Pulmonary artery endothelial cell (primary cell): ENCODE results near the gene NECTIN4. TPM values are rescaled to one million over a fixed set of nuclear protein-coding genes. Genes with fewer than 3 reads are reported as not detected.

Experiments used
- DNase-seq: peaks from one replicate; pipeline ENCODE4 v3.0.0-alpha.2; 2011; ENCODE audit warnings: low read depth, low spot score
- total RNA-seq: library from RNA; depleted of rRNA; stranded (reverse); fragments of >200 nt; gene quantifications from 2 replicates; pipeline ENCODE4 v1.2.3, GENCODE V29; 2014

NECTIN4 gene
- total RNA-seq, 1 donor from 2014 or later: 0.53 TPM

GRCh38 chr1:161111527-161111926 is 22.2 kb upstream of the NECTIN4 start:
- DNase-seq: no peak

GRCh38 chr1:161111117-161111516 is 21.8 kb upstream of the NECTIN4 start:
- no peak for DNase-seq

DNA sequence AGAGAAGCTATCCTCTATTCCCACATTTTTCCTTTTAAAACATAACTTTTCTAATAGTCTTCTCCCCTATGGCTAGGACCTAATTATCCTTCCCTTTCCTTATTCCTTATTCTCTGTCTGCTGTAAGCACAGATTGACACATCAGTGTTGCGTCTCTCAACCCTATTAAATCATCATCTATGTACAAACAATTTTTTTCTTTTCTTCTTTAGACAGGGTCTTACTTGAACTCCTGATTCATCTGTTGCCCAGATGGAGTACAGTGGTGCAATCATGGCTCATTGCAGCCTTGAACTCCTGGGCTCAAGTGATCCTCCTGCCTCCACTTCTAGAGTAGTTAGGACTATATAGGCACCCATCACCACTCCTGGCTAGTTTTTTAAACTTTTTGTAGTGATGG is 17.1 kb upstream of the NECTIN4 start:
- DNase-seq: no peak

DNA sequence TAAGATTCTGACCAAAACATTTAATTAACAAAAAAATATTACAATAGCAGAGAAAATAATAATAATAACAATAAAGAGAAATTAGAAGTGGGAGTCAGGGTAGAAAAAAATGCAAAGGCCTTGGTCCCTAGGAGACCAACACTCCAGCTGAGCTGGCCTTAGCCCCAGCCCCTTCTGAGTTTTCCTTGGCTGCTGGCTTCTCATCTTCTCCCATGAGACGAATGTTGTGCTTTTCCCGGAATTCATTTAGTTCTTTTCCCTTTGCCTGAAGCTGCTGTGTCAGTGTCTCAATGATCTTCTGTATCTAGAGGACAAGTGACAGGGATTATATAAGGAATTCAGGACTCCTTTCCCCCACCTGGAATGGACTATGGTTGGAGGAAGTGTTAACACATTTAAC is 11.2 kb upstream of the NECTIN4 start:
- DNase-seq: no peak

DNA sequence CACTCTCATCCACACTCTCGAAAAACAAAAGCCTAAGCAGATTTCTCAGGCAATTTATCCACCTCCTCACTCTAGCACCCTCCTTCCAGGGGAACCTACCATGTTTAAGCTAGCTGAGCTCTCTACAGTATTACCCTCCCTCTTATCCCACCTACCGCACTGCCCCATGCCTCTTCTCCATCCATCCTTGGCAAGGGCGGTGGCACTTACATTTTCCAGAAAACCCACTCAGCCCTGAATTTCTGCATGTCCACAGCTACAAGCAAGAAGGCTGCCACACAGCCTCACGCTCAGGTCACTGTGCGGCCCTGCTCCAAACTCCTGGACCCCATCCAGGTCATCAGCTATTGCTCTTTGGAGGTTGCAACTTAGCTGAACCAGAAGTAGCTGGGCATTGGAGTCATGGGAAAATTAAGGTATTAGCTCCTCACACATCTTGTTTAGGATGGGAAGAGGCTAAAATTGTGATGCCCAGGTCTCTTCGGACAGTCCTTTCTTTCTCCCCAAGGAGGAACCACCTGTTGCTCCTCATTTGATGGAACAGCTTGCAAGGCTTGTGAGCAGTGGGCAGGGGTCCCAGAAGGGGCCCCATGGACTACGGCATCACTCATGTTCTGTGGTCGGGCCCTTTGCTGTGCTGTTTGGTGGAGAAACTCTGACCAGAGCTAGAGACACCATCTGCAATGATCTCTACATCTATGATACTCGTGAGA is 9.9 kb upstream of the NECTIN4 start:
- DNase-seq: no peak

DNA sequence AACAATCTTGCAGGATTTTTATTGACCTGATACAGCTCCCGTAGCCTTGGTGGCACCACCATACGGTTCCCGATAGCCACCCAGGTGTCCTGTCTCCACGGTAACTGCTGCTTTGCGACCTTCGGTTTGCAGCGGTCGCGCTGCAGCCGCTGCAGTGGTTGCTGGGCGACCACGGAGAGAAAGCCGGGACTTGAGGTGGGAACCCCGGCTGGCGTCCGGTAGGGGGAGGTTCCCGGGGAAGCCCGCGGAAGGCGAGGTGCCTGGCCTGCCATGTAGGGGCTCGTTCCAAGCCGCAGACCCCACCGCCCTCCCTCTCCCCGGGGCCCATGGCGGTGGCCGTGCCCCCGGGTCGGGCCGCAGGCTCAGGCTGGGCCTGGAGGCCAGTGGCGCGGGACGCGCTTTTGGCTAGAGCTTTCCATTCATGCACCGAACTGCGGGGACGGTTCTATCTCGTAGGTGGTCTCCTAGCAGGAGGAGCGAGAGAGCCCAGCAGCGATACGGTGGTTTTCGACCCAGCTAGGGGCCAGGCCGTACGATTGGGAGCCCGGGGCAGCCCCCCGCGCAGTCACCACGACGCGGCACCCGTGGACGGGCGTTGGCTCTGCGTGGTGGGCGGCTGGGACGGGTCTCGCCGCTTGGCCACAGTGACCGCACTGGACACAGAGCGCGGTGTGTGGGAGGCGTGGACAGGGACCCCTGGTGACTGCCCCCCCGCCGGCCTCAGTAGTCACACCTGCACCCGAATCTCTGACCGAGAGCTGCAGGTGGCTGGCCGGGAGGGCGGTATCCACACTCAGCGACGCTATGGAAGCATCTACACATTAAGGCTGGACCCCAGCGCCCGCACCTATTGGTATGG is 9.1 kb upstream of the NECTIN4 start, which contains the start of gene KLHDC9:
Gene KLHDC9, plus strand, starts transcription at position 152 of the 859 bp plus-strand sequence. Its CDS starts 175 bp downstream, at position 327.
- DNase-seq: peak; percentile 15

DNA sequence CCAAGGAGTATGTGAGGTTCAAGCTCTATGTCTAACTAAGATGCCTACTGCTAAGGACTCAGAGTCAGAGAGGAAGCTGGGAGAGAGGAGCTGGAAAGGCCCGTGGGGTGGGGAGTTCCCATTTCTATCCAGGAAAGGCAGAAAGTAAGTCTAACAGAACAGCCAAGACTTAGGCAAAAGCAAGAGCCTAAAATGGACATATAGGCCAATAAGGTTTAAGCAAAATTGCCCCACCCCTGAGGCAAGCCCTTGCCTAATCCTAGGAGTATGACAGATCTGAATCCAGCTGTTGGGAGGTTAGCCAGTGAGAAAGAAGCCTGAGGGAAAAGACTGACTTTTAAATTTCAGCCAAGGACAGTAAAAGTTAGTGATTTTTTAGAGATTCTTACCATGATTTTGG is 7.2 kb upstream of the NECTIN4 start:
- no peak for DNase-seq

GRCh38 chr1:161096015-161096414 is 6.7 kb upstream of the NECTIN4 start:
- DNase-seq: no peak

GRCh38 chr1:161095230-161095629 is 5.9 kb upstream of the NECTIN4 start:
- DNase-seq: no peak

DNA sequence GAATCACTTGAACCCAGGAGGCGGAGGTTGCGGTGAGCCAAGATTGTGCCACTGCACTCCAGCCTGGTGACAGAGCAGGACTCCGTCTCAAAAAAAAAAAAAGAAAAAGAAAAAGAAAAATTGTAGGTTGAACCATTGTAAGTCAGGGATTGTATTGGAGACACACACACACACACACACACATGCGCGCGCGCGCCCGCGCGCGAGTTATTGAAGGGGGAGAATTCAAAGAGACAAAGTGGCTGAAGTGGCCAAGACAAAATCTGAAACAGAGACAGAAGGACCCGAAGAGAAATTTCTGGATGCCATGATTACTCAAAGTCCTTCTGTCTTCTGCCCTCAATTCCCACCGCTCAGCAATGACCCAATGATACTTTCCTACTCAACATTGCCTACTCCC is 5.1 kb upstream of the NECTIN4 start:
- no peak for DNase-seq

GRCh38 chr1:161092621-161093028 is 3.3 kb upstream of the NECTIN4 start:
- DNase-seq: no peak

GRCh38 chr1:161091796-161092507 is 2.6 kb upstream of the NECTIN4 start:
- DNase-seq: no peak

- DNase-seq: no peak
Observed at GRCh38 chr1:161091093-161091492, 1.7 kb upstream of the NECTIN4 start.

- no peak for DNase-seq
Observed at GRCh38 chr1:161090617-161091016, 1.3 kb upstream of the NECTIN4 start.

DNA sequence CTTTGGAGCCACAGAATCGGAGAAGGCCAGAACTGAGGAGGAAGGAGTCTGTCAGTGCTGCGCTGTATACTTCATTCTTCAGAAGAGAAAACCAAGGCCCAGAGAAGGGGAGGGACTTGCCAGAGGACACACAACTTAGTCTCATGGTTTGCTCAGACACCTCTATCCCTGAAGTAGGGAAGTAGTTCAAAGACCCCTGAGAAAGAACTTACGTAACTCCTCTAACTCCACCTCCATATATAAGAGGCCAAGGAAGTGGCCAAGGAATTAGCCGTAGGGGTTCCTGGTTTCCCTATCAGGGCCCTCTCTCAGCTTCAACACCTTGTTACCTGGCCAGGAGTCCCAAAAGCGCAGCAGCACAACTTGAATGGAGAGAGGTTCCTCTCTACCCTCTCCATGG is 580 bp upstream of the NECTIN4 start:
- no peak for DNase-seq

- no peak for DNase-seq
Observed at GRCh38 chr1:161088587-161089110, 709 bp downstream of the NECTIN4 start.

DNA sequence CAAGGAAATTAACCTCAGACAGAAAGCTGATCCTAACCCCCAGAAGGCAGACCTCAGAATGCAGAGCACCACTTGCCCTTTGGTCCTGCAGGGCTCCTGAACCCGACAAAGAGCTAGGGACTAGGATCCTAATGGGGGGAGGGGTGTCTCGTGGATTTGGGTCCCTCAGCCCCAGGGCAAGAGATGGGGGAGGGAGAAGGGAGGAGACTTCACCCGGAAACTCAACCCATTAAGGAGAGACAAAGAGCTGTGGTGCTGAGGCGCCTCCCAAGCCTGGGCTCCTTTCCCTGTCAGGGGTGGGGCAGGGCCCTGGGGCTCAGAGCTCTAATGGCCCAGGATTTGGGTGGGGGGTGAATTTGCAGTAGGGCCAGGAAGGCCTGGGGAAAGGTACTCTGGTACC is 2.9 kb downstream of the NECTIN4 start:
- DNase-seq: no peak

DNA sequence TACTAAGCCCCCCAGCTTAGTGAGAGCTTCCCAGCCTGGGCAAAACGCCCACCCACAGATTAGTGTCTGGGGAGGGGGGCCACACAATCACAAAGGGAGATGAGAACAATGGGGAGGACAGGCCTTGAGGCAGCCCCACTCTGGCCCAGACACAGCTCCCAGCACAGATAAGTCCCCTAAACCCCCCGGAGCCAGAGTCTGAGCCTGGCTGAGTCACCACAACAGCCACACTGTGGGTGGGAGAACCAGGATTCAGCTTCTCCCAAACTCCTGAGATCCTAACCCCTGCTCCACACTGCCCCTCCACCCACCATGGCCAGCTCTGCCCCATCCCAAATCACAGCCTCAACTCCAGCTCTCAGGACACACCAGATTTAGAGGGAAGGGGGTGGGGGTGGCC is 4.2 kb downstream of the NECTIN4 start:
- DNase-seq: no peak

DNA sequence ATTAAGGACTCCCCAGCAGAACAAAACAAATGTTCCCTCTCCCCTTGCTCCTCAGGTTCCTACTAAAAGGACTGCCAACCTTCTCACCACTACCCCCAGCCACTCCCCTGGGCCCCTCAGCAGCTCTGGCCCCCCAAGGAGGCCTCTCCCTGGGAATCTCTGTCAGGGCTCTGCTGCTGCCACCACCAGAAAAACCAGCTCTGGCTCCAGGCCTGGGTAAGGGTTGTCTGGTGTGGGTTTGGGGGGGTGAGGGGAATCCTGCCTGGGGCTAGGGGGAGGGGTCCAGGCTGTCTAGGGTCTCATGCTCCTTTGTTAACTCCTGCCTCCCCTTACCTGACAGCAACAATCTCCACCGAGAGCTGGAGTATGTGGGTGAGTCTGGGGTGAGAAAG is 4.8 kb downstream of the NECTIN4 start:
- DNase-seq: no peak

- DNase-seq: no peak
Observed at GRCh38 chr1:161083748-161084596, 5.4 kb downstream of the NECTIN4 start.
